Left ventricle myocardium inferior (tissue), 1 donor: ENCODE measurements around the gene NR2F6. TPM values are rescaled to one million over a fixed set of nuclear protein-coding genes. Genes with fewer than 3 reads are reported as not detected.

Experiments used
- DNase-seq: peaks from one replicate; pipeline ENCODE4 v3.0.0-alpha.2; 2020
- H3K27ac ChIP-seq: fragments of 200-600 bp; replicated peaks from 2 replicates; pipeline ENCODE4 v1.8.0; 2021
- H3K27me3 ChIP-seq: fragments of 200-600 bp; 2 replicates; pipeline ENCODE4 v1.8.0; 2021; ENCODE audit warnings: low read depth
- H3K36me3 ChIP-seq: fragments of 200-600 bp; 2 replicates; pipeline ENCODE4 v1.8.0; 2021
- H3K4me1 ChIP-seq: fragments of 200-600 bp; 2 replicates; pipeline ENCODE4 v1.8.0; 2021
- H3K4me3 ChIP-seq: fragments of 200-600 bp; 2 replicates; pipeline ENCODE4 v1.8.0; 2021; ENCODE audit warnings: mild to moderate bottlenecking, moderate library complexity
- H3K9me3 ChIP-seq: fragments of 200-600 bp; replicated peaks from 2 replicates; pipeline ENCODE4 v1.8.0; 2021
- intact Hi-C: fragments of 100-400 bp; cut with micrococcal nuclease; formaldehyde crosslinking; loops from one replicate; pipeline ENCODE4 v1.11.0; 2022
- total RNA-seq: library from RNA; stranded (reverse); fragmentation: NEBNext Ultra II Directional; extraction: Animal tissue kit (Norgen Biotek cat#: 25700); gene quantifications from one replicate; pipeline ENCODE4 v1.2.1, GENCODE V29; 2021
- TF ChIP-seq, protein P1 (sequence below): fragments of 200-600 bp; IDR thresholded peaks from 2 replicates; pipeline ENCODE4 v1.8.0; 2021; ENCODE audit warnings: antibody characterized with exemption, mild to moderate bottlenecking, borderline replicate concordance
- donor health status: DM: no; HTN: yes; CAD: no; lungs with severe emphysema.

Gene NR2F6
- total RNA-seq, 1 donor from 2014 or later = 60.1 TPM

DNA sequence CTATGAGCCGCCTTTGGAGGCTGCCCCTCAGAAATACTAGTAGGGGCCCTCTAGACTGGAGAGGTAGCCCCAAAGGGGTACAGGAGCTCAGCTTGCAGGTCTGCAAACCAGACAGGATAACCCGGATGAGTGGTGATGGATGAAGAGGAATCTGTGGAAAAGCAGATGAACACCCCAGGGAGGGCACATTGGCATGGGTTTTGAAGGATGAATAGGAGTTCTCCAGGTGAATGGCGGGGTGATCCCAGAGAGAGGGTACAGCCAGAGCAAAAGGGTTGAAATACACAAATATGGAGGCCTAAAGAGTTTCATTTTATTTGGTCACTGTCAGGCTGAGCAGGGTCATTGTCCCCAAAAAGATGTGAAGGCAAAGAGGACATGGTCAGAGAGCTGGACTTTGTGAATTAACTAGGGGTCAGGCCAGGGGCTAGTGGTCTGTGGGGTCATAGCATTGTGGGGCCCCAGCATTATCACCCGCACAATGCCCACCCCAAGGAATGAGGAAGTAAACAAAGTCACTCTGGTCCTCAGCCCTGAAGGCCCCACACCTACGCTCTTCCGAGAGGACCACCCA is 4.8 kb downstream of the NR2F6 start:
- no peak overlapping the region for H3K4me3 ChIP-seq
- no peaks in the 10 kb centered on the region for H3K9me3 ChIP-seq
- H3K27ac ChIP-seq = peak overlapping the region; percentile 93
- H3K27me3 ChIP-seq = no peaks in the 10 kb centered on the region
- DNase-seq = no peak
- H3K4me1 ChIP-seq = peaks cover 58% of the 10 kb centered on the region
- TF ChIP-seq, protein P1, sequence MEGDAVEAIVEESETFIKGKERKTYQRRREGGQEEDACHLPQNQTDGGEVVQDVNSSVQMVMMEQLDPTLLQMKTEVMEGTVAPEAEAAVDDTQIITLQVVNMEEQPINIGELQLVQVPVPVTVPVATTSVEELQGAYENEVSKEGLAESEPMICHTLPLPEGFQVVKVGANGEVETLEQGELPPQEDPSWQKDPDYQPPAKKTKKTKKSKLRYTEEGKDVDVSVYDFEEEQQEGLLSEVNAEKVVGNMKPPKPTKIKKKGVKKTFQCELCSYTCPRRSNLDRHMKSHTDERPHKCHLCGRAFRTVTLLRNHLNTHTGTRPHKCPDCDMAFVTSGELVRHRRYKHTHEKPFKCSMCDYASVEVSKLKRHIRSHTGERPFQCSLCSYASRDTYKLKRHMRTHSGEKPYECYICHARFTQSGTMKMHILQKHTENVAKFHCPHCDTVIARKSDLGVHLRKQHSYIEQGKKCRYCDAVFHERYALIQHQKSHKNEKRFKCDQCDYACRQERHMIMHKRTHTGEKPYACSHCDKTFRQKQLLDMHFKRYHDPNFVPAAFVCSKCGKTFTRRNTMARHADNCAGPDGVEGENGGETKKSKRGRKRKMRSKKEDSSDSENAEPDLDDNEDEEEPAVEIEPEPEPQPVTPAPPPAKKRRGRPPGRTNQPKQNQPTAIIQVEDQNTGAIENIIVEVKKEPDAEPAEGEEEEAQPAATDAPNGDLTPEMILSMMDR = no peak
- intact Hi-C loops = no loop called here
- H3K36me3 ChIP-seq = peaks cover 30% of the 10 kb centered on the region

DNA sequence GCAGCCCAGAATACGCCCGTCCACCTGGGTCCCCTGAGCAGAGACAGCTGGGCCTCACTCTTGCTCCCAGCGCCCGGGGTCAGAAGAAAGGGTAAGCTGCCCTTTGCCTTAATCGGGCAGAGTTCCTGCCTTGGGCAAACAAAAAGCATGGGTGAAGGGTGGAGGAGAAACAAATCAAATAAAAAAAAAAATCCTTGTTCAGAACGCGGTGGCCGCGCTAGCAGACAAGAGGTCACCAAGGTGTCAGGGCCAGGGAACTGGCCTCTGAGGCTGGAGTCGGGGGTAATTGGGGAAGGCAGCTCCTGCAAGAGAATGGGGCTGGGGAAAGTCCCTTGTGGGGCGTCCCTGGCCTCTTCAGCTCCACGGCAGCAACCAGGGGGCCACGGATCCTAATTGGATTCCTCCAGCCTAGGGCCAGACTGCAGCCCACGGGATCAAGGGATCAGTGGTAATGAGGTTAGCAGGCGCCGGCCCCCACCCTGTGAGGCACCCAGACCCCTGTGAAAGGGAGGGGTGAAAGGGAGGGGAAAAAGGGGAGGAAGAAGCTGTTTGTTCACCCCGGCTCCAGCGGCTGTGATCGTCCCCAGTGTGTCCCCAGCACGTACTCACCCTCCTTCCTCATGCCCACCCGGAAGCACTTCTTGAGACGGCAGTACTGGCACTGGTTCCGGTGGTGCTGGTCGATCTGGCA is 5.5 kb downstream of the NR2F6 start:
- H3K9me3 ChIP-seq = no peaks in the 10 kb centered on the region
- H3K4me1 ChIP-seq = peaks cover 64% of the 10 kb centered on the region
- no peaks in the 10 kb centered on the region for H3K27me3 ChIP-seq
- intact Hi-C loops = no loop called here
- TF ChIP-seq, protein P1 = no peak
- no peak for DNase-seq
- peaks cover 30% of the 10 kb centered on the region for H3K36me3 ChIP-seq
- no peak overlapping the region for H3K4me3 ChIP-seq
- peak overlapping the region; percentile 19 for H3K27ac ChIP-seq

DNA sequence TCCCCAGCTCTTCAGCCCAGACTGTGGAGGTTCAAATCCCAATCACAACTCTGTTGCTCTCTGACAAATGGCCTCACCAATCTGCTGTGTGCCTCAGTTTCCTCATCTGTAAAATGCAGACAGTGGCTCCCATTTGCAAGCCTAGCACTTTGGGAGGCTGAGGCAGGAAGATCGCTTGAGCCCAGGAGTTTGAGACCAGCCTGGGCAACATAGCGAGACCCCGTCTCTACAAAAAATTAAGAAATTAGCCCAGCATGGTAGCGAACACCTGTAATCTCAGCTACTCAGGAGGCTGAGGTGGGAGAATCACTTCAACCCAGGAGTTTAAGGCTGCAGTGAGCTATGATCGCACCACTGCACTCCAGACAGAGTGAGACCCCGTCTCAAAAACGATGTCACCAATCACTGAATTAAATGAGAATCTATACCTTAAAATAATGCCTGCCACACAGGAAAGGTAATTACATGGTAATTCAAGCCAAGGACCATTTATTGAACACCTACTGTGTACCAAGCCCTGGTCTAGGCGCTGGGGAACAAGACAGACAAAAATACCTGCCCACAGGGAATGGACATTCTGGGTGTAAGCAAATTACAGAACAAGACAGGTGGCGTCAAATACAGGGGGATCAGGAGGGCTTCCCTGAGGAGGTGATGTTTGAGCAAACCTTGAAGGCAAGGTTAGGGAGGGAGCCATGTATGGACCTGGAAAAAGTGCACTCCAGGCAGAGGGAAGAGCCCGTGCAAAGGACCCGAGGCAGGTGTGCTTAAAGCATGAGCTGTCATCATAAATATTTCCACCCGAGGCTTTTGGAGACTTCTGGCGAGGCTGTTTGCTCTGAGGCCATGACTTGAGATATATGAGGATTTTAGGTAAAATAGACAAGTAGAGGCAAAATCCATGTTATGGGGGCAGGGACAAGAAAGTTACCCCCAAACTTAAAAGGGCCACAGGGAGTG is 7.7 kb downstream of the NR2F6 start:
- intact Hi-C loops = no loop called here
- H3K27me3 ChIP-seq = no peaks in the 10 kb centered on the region

DNA sequence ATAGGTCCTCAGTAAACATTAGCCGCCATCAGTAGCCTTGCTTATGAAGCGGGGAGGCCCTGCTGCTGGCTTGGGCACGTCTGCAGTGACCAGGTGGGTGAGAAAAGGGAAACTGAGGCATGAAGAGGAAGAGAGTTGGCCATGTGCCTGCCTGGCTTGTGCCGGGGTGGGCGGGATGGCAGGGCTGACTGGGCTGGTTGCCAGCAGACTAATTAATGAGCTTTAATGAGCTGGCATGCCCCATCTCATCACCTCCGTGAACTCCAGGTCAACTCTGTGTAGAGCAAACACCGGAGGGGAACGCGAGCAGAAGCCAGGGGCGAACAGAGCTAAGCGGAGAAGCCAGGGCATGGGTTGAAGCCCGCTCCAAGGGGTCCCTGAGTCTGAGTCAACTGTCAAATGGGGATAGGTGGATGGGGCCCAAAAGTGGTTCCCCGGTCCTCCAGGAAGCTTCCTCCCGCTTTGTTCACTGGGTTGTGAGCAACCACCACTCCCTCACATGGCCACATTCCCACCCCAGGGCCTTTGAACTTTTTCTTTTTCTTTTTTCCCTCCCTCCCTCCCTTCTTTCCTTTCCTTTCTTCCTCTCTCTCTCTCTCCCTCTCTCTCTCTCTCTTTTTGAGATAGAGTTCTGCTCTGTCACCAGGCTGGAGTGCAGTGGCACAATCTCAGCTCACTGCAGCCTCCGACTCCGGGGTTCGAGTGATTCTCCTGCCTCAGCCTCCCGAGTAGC is 8.7 kb downstream of the NR2F6 start:
- Histone ChIP-seq H3K4me1 (peaks cover 43% of the 10 kb centered on the region), H3K9me3 (no peaks in the 10 kb centered on the region), H3K27ac (peak overlapping the region; percentile 87), H3K27me3 (no peaks in the 10 kb centered on the region), H3K36me3 (peaks cover 45% of the 10 kb centered on the region), H3K4me3 (peak overlapping the region; percentile 72)
- TF ChIP-seq, protein P1 = no peak
- DNase-seq = no peak
- intact Hi-C loops = no loop called here

More for the DNA sequence above, 7.7 kb downstream of the NR2F6 start:
- TF ChIP-seq, protein P1 = no peak
- H3K27ac ChIP-seq = no peak overlapping the region
- H3K9me3 ChIP-seq = no peaks in the 10 kb centered on the region
- peaks cover 53% of the 10 kb centered on the region for H3K4me1 ChIP-seq
- peaks cover 35% of the 10 kb centered on the region for H3K36me3 ChIP-seq
- no peak for DNase-seq
- H3K4me3 ChIP-seq = no peak overlapping the region
